HepG2 (cell line): ENCODE results near the gene RBBP8NL. TPM values are rescaled to one million over a fixed set of nuclear protein-coding genes. Genes with fewer than 3 reads are reported as not detected.
A peak's percentile ranks its signal among the peaks of the same experiment; 100 is the strongest.

Experiments
- MED1 ChIP-seq: sonication (generic); formaldehyde crosslinking; IDR thresholded peaks from 2 replicates; pipeline ENCODE4 v1.4.0; 2020; ENCODE audit warnings: missing genetic modification reagents
- SP1 ChIP-seq, 2 experiments: fragments of 450-650 bp in 1 of 2; sonication (generic) in 1 of 2; formaldehyde crosslinking in 1 of 2; IDR thresholded peaks; 2 replicates each; pipeline versions ENCODE4 v1.4.0 to v1.6.1; 2016 to 2020; ENCODE audit warnings: missing genetic modification reagents in 1 of 2
- YEATS2 ChIP-seq: sonication (generic); formaldehyde crosslinking; IDR thresholded peaks from 2 replicates; pipeline ENCODE4 v1.4.0; 2020; ENCODE audit warnings: missing genetic modification reagents, borderline replicate concordance
- ZBTB7A ChIP-seq: sonication (generic); formaldehyde crosslinking; IDR thresholded peaks from 2 replicates; pipeline ENCODE4 v1.8.0; 2022; ENCODE audit warnings: mild to moderate bottlenecking, missing genetic modification reagents
- ZNF160 ChIP-seq: sonication (generic); formaldehyde crosslinking; IDR thresholded peaks from 2 replicates; pipeline ENCODE4 v1.8.0; 2022; ENCODE audit warnings: mild to moderate bottlenecking, inconsistent platforms, missing genetic modification reagents
- ZNF749 ChIP-seq: sonication (generic); formaldehyde crosslinking; IDR thresholded peaks from 2 replicates; pipeline ENCODE4 v1.8.0; 2022; ENCODE audit warnings: mild to moderate bottlenecking, missing genetic modification reagents, moderate library complexity, borderline replicate concordance
- ZSCAN21 ChIP-seq: sonication (generic); formaldehyde crosslinking; IDR thresholded peaks from 2 replicates; pipeline ENCODE4 v1.8.0; 2022; ENCODE audit warnings: mild to moderate bottlenecking, missing genetic modification reagents, moderate library complexity, borderline replicate concordance
- polyA plus RNA-seq, 8 experiments: library from polyadenylated mRNA; depleted of rRNA in 3 of 8; stranded (reverse) in 7 of 8; unstranded in 1 of 8; fragments of >200 nt; fragmentation: Illumina TruSeq in 4 of 8; extraction: Trizol in 4 of 8; gene quantifications; 2 replicates each; pipeline versions ENCODE4 v1.2.1 to v1.2.3, GENCODE V29; 2011 to 2016; ENCODE audit warnings: low read depth in 4 of 8, missing spikeins in 1 of 8, mixed read lengths in 1 of 8; ENCODE audit not compliant: insufficient read depth in 1 of 8
- total RNA-seq, 5 experiments: library from RNA; depleted of rRNA; stranded (reverse); fragments of >200 nt; fragmentation: Illumina TruSeq; extraction: Trizol; gene quantifications; 2 replicates each; pipeline ENCODE4 v1.2.3, GENCODE V29; 2016; ENCODE audit warnings: low read depth in 1 of 5
- TF ChIP-seq, protein P1 (sequence below): sonication (generic); formaldehyde crosslinking; IDR thresholded peaks from 2 replicates; pipeline ENCODE4 v1.5.0; 2020; ENCODE audit warnings: missing genetic modification reagents, mild to moderate bottlenecking, borderline replicate concordance
- TF ChIP-seq, protein P2 (sequence below): sonication (generic); formaldehyde crosslinking; IDR thresholded peaks from 2 replicates; pipeline ENCODE4 v1.4.0; 2020; ENCODE audit warnings: missing genetic modification reagents
- TF ChIP-seq, protein P3 (sequence below): sonication (generic); formaldehyde crosslinking; IDR thresholded peaks from 2 replicates; pipeline ENCODE4 v1.4.0; 2020; ENCODE audit warnings: missing genetic modification reagents
- TF ChIP-seq, protein P4 (sequence below), 2 experiments: sonication (generic) in 1 of 2; formaldehyde crosslinking in 1 of 2; IDR thresholded peaks; 2 replicates each; pipeline versions ENCODE4 v1.4.0 to v1.6.1; 2016 to 2020; ENCODE audit warnings: borderline replicate concordance in 1 of 2, low read depth in 1 of 2, mild to moderate bottlenecking in 1 of 2, missing genetic modification reagents in 1 of 2
- TF ChIP-seq, protein P5 (sequence below): sonication (generic); formaldehyde crosslinking; IDR thresholded peaks from 2 replicates; pipeline ENCODE4 v1.4.0; 2020; ENCODE audit warnings: missing genetic modification reagents

The RBBP8NL gene
- total and polyA plus RNA-seq, 2 of the 13 experiments (the other 11 are each of a cell fraction or from before 2014, with no cell fraction given) = 0.69 to 0.86 TPM

DNA sequence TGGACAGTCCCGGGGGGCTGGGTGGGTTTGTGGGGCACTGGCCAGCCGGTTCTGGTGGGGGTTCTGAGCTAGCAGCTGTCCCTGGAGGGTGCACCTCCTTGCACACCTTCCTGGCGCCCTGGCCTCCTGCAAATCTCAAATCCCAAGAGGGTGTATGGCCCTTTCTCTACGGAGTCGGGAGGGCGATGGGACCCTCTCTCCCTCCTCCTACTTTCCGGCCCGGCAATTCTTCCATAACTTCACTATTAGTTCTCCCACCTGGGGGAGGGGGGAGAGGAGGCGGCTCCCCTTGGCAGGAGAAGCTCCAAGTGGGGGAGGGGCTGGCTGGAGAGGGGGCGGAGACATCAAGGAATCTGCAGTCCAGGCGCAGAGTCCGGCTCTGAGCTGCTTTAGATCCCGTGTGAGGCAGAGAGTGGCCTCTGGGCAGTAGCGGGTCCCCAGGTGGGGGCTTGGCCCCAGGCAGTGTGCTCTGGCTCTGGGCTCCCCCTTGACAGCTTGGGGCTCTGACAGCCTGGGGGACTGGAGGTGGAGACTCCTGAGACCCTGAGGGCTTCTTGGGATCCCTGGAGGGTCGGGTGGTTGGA lies 58.9 kb downstream of the RBBP8NL start (continued):
- TF ChIP-seq, protein P1, sequence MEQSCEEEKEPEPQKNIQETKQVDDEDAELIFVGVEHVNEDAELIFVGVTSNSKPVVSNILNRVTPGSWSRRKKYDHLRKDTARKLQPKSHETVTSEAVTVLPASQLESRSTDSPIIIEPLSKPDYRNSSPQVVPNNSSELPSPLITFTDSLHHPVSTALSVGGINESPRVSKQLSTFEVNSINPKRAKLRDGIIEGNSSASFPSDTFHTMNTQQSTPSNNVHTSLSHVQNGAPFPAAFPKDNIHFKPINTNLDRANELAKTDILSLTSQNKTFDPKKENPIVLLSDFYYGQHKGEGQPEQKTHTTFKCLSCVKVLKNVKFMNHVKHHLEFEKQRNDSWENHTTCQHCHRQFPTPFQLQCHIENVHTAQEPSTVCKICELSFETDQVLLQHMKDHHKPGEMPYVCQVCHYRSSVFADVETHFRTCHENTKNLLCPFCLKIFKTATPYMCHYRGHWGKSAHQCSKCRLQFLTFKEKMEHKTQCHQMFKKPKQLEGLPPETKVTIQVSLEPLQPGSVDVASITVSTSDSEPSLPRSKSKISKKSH (CRISPR knock-in tag) = no peak; the same call in 1 of the 2 replicates
- TF ChIP-seq YEATS2 (CRISPR knock-in tag) = peak; percentile 14; the same call in 1 of the 2 replicates
- peak; percentile 13; the same call in 1 of the 2 replicates for TF ChIP-seq MED1 (CRISPR knock-in tag)
- TF ChIP-seq, protein P2, sequence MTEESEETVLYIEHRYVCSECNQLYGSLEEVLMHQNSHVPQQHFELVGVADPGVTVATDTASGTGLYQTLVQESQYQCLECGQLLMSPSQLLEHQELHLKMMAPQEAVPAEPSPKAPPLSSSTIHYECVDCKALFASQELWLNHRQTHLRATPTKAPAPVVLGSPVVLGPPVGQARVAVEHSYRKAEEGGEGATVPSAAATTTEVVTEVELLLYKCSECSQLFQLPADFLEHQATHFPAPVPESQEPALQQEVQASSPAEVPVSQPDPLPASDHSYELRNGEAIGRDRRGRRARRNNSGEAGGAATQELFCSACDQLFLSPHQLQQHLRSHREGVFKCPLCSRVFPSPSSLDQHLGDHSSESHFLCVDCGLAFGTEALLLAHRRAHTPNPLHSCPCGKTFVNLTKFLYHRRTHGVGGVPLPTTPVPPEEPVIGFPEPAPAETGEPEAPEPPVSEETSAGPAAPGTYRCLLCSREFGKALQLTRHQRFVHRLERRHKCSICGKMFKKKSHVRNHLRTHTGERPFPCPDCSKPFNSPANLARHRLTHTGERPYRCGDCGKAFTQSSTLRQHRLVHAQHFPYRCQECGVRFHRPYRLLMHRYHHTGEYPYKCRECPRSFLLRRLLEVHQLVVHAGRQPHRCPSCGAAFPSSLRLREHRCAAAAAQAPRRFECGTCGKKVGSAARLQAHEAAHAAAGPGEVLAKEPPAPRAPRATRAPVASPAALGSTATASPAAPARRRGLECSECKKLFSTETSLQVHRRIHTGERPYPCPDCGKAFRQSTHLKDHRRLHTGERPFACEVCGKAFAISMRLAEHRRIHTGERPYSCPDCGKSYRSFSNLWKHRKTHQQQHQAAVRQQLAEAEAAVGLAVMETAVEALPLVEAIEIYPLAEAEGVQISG = no peak; the same call in 1 of the 2 replicates
- TF ChIP-seq ZNF749 (CRISPR knock-in tag) = no peak
- no peak; the same call in 1 of the 2 replicates for TF ChIP-seq ZBTB7A
- TF ChIP-seq, protein P3, sequence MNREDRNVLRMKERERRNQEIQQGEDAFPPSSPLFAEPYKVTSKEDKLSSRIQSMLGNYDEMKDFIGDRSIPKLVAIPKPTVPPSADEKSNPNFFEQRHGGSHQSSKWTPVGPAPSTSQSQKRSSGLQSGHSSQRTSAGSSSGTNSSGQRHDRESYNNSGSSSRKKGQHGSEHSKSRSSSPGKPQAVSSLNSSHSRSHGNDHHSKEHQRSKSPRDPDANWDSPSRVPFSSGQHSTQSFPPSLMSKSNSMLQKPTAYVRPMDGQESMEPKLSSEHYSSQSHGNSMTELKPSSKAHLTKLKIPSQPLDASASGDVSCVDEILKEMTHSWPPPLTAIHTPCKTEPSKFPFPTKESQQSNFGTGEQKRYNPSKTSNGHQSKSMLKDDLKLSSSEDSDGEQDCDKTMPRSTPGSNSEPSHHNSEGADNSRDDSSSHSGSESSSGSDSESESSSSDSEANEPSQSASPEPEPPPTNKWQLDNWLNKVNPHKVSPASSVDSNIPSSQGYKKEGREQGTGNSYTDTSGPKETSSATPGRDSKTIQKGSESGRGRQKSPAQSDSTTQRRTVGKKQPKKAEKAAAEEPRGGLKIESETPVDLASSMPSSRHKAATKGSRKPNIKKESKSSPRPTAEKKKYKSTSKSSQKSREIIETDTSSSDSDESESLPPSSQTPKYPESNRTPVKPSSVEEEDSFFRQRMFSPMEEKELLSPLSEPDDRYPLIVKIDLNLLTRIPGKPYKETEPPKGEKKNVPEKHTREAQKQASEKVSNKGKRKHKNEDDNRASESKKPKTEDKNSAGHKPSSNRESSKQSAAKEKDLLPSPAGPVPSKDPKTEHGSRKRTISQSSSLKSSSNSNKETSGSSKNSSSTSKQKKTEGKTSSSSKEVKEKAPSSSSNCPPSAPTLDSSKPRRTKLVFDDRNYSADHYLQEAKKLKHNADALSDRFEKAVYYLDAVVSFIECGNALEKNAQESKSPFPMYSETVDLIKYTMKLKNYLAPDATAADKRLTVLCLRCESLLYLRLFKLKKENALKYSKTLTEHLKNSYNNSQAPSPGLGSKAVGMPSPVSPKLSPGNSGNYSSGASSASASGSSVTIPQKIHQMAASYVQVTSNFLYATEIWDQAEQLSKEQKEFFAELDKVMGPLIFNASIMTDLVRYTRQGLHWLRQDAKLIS (CRISPR knock-in tag) = no peak
- no peak for TF ChIP-seq SP1 (IDR thresholded peaks at IDR 0.05)
- TF ChIP-seq SP1 (CRISPR knock-in tag; IDR thresholded peaks at IDR 0.05) = peak; percentile 71; the same call in 1 of the 2 replicates
- TF ChIP-seq, protein P4, sequence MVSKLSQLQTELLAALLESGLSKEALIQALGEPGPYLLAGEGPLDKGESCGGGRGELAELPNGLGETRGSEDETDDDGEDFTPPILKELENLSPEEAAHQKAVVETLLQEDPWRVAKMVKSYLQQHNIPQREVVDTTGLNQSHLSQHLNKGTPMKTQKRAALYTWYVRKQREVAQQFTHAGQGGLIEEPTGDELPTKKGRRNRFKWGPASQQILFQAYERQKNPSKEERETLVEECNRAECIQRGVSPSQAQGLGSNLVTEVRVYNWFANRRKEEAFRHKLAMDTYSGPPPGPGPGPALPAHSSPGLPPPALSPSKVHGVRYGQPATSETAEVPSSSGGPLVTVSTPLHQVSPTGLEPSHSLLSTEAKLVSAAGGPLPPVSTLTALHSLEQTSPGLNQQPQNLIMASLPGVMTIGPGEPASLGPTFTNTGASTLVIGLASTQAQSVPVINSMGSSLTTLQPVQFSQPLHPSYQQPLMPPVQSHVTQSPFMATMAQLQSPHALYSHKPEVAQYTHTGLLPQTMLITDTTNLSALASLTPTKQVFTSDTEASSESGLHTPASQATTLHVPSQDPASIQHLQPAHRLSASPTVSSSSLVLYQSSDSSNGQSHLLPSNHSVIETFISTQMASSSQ (IDR thresholded peaks at IDR 0.05; ENCODE audit: low read depth) = no peak; the same call in 1 of the 2 replicates
- TF ChIP-seq, protein P4 (CRISPR knock-in tag; IDR thresholded peaks at IDR 0.05; ENCODE audit: borderline replicate concordance) = peak; percentile 48; the same call in 1 of the 2 replicates
- TF ChIP-seq ZNF160 (CRISPR knock-in tag) = 0 out of 2 replicates have a peak, but pooled peaks have one; percentile 56
- TF ChIP-seq ZSCAN21 (CRISPR knock-in tag) = no peak
- TF ChIP-seq, protein P5, sequence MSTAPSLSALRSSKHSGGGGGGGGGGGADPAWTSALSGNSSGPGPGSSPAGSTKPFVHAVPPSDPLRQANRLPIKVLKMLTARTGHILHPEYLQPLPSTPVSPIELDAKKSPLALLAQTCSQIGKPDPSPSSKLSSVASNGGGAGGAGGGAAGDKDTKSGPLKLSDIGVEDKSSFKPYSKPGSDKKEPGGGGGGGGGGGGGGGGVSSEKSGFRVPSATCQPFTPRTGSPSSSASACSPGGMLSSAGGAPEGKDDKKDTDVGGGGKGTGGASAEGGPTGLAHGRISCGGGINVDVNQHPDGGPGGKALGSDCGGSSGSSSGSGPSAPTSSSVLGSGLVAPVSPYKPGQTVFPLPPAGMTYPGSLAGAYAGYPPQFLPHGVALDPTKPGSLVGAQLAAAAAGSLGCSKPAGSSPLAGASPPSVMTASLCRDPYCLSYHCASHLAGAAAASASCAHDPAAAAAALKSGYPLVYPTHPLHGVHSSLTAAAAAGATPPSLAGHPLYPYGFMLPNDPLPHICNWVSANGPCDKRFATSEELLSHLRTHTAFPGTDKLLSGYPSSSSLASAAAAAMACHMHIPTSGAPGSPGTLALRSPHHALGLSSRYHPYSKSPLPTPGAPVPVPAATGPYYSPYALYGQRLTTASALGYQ = no peak
